A172 (cell line): ENCODE data around the gene ZNF511. TPM values are rescaled to one million over a fixed set of nuclear protein-coding genes. Genes with fewer than 3 reads are reported as not detected.

Experiments
- DNase-seq: peaks from one replicate; pipeline ENCODE4 v3.0.0-alpha.2; 2015; ENCODE audit warnings: low spot score
- total RNA-seq: library from RNA; depleted of rRNA; stranded (reverse); fragments of >200 nt; shearing (Covaris generic); gene quantifications from 2 replicates; pipeline ENCODE4 v1.2.3, GENCODE V29; 2014; rRNA removed

The ZNF511 gene
- total RNA-seq, 1 experiment from 2014 or later, result 13.4 TPM

DNA sequence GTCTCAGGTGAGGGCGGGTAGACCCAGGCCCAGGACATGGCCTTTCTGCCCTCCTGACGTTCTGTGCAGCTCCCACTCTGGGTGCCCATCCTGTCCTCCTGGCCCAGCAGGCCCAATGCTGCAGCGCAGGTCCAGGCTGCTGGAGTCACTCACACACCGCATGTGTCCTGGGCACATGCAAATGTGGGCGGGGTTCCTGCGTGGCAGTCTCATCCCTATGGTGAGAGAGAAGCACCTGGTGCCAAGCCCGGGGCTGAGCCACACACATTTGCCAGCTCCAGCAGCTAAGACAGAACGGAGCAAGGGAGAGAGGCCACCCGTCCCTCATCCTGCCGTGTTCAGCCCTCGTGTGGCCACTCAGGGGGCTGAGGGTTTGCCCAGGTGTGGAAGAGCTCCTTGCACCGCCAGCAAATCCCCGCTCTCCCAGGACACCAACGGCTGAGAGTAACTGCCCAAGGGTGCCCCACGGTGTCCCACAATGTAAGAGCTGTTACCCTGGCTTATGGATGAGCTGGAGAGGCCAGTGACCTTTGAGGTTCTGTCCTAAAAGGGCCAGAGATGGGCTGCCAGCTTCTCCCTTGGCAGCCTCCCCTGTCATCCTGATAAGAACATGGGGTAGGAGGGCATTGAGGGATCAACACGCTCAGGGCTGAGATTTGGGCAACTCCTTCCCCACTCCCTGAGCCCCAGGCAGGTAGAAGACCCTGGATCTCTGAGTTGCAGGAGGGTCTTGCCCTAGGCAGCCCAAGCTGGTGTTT lies 44.7 kb downstream of the ZNF511 start:
- no peak for DNase-seq

- DNase-seq, result no peak
These were observed 45.4 kb downstream of the ZNF511 start for GRCh38 chr10:133353988-133354605.

DNA sequence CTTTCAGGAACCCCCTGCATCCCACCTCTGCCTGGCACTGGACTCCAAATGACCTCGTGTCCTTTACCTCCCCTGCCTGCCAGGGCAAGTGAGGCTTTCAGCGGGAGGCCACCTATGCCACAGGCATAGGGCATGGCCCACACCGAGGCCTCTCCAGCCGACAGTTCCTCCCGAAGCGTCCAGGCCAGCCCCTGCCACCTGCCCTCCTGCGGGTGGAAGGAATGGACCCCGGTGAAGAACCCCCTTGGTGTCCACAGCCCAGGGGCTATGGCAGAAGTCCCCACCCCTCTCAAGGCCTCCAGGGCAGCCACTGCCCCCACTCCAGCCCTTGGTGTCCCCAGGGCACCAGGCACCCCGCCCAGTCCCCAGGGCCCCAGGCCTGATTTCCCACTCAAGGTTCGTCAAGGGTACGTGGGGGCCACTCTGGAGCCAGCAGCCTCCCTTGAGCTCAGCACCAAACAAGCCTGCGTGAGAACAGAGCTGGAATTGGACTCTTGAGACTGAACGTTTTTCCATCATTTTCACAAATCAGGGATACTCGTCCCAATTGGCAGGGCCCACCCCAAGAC lies 46.0 kb downstream of the ZNF511 start:
- no peak for DNase-seq

- no peak for DNase-seq
These were observed 46.6 kb downstream of the ZNF511 start for GRCh38 chr10:133355266-133355665.

DNA sequence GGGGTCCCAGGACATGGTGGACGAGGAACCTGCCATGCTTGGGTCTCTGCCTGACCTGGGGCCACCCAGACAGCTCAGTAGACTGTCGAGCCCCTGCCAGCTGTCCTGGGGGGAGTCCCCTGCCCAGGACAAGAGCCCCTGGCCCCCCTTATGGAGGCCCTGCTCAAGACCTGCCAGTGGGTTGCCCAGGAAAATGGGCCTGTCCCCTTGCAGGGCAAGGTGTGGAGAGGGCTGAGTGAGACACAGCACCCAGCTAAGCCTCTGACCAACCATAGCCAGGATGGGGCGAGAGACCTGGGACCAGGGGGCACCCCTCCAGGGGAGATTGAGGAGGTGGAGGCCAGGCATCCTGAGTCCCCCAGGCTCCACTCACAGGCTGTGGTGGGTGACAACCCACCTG lies 47.3 kb downstream of the ZNF511 start:
- DNase-seq, result no peak

DNA sequence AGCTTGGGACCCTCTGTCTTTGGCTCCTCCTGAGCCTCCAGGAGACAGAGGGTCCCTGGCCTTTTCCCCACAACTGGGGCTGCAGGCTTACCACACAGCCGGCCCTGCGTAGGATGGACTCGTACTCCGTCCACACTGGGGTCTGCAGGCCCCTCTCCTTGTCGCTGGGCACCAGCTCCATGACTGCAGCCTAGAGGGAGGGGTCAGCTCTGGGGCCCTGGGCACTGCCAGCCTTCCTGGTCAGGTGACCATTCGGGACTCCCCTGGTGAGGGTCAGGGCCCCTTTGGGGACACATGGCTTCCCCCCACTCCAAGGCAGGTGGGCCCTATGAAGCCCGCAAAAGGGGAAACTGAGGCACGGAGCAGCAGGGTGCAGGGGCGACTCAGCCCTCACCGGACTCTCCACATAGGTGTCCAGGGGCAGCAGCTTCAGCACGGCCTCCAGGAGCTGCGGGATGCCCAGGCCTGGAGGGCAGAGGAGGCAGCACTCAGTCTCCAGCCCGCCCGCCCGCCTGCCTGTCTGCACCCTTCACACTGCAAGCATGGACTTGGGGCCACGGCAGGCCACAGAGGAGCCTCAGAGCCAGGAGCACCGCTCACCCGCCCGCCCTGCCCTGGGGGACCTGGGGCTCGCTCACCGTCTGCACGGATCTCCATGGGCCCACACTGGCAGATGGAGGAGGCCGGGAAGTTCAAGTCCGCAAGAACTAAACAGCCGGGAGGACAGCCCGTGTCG lies 48.0 kb downstream of the ZNF511 start:
- DNase-seq, result no peak

- DNase-seq, result no peak
These were observed 48.8 kb downstream of the ZNF511 start, which contains the start of gene FUOM for GRCh38 chr10:133357285-133358161. TSS of gene FUOM (minus strand) at chr10:133358019. CDS start at chr10:133358007, 12 bp downstream.

DNA sequence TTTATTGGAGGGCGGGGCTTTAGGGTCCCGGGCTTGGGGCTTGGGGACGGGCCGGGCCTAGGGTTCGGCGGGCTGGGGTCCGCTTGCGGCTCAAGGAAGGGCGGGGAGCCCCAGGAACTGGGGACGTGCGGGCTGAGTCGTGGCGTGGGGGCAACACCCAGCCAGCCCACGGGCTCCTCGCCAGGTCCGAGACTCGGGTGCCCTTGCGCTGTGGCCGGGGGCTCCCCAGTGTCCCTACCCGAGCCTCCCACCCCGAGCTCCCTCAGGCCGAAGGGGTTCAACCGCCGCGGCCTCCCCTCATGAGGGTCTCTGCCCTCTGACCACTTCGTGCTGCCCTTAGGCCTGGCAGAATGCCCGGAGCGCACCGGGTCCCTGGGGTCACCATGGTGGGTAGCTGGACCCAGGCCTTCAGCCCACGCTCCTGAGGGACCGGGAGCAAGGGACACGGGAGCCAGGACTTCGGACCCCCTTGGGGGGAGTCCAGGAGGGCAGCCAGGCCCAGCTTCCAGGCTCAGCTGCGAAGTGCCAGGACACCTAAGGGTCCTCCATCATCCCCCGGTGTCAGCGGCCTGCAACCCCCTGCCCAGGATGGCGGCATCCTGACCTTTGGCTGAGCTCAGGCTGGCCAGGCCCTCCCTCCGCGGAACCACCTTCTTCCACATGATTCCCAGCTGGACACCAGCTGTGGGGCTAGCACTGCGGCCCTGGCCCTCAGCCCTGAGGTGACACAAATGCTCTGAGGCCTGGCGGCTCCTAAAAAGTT lies 49.6 kb downstream of the ZNF511 start:
- no peak for DNase-seq

DNA sequence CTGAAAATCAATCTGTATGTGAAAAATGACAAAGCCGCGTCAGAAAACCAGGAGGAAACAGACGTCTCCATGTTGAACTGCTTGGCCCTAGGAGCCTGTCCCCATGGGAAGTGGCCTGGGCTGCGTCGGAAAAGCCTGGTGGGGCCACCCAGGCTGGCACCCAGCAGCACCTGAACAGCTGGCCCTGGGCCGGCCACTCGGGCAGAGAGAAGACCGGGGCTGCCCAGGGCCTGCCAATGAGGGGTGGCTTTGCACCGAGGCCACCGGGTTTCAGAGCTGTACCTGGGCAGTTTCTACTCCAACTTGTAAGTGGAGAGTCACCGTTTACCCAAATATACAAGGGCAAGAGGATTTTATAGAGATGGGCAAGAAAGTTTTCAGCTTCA lies 50.2 kb downstream of the ZNF511 start:
- no peak for DNase-seq

- DNase-seq, result no peak
These were observed 50.8 kb downstream of the ZNF511 start for GRCh38 chr10:133359554-133359971.

- DNase-seq, result no peak
These were observed 51.4 kb downstream of the ZNF511 start for GRCh38 chr10:133359972-133360610.

- no peak for DNase-seq
These were observed 52.5 kb downstream of the ZNF511 start for GRCh38 chr10:133361227-133361626.

DNA sequence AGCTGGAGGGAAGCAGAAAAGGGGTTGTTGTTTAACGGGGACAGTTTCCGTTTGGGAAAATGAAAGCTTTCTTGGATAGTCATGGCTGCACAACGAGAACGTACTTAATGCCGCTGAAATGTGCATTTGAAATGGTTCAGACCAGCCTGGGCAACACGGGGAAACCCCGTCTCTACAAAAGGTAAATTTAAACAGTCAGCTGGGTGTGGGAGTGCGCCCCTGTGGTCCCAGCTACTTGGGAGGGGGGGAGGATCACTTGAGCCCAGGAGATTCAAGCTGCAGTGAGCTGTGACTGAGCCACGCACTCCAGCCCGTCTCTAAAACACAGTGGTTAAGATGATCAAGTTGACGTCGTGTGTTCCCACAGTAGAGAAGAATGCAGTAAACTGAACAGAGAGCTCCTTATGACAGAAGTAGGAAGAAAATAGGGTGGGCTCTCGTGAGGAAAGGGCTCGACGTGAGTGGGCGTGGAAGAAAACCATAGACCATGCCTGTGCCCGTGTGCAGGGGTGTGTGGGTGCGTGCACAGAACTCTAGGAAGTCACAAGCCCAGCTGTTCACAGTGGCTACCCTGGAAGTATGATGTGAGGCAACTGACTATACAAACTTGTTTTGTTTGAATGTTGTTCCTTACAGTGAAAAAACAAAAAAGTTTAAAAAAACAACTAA lies 53.2 kb downstream of the ZNF511 start:
- DNase-seq, result no peak

Other genes starting within 250 kb of the ZNF511 start
- 0.24 and 0.43 TPM in 2 replicates for gene ADGRA1, start 221.0 kb upstream of the ZNF511 start, total RNA-seq
- gene KNDC1, start 148.7 kb upstream of the ZNF511 start, total RNA-seq, result 2.2 and 3.2 TPM in 2 replicates
- gene UTF1, start 78.7 kb upstream of the ZNF511 start, total RNA-seq, result not detected in 2 replicates
- gene VENTX, start 71.1 kb upstream of the ZNF511 start, total RNA-seq, result not detected in 2 replicates
- gene ADAM8, start 32.0 kb upstream of the ZNF511 start, total RNA-seq, result 0.31 and 0.93 TPM in 2 replicates
- 29.3 and 35.9 TPM in 2 replicates for gene TUBGCP2, start within 50 bp of the ZNF511 start, total RNA-seq
- gene CALY, start 28.0 kb downstream of the ZNF511 start, total RNA-seq, result not detected in 2 replicates
- gene PRAP1, start 38.5 kb downstream of the ZNF511 start, total RNA-seq, result 0.60 TPM in 1 of 2 replicates, not detected in the other
- gene FUOM, start 49.1 kb downstream of the ZNF511 start, total RNA-seq, result 6.6 and 9.6 TPM in 2 replicates
- 102 and 108 TPM in 2 replicates for gene ECHS1, start 64.4 kb downstream of the ZNF511 start, total RNA-seq
- gene PAOX, start 70.3 kb downstream of the ZNF511 start, total RNA-seq, result 5.3 and 6.1 TPM in 2 replicates
- 13.7 and 20.4 TPM in 2 replicates for gene MTG1, start 85.2 kb downstream of the ZNF511 start, total RNA-seq
- gene SPRN, start 115.7 kb downstream of the ZNF511 start, total RNA-seq, result not detected in 2 replicates
- gene SCART1, start 145.0 kb downstream of the ZNF511 start, total RNA-seq, result not detected in 2 replicates
- not detected in 2 replicates for gene CYP2E1, start 218.4 kb downstream of the ZNF511 start, total RNA-seq